Stimulated activated CD8-positive, alpha-beta memory T cell treated with anti-CD3 and anti-CD28 coated beads, Interleukin-15, amount 100 ng/mL, for 24 hours (primary cell): Measurements from ENCODE around the gene CCBE1.
"Not testable (repeated sequence)": the region's sequence is repeated elsewhere in the genome, so short reads cannot be mapped to it uniquely, and the experiment has no call there.

ENCODE experiments used
- DNase-seq: peaks from one replicate; pipeline ENCODE4 v3.0.0-alpha.2; 2020; ENCODE audit warnings: low read depth

Gene CCBE1

DNA sequence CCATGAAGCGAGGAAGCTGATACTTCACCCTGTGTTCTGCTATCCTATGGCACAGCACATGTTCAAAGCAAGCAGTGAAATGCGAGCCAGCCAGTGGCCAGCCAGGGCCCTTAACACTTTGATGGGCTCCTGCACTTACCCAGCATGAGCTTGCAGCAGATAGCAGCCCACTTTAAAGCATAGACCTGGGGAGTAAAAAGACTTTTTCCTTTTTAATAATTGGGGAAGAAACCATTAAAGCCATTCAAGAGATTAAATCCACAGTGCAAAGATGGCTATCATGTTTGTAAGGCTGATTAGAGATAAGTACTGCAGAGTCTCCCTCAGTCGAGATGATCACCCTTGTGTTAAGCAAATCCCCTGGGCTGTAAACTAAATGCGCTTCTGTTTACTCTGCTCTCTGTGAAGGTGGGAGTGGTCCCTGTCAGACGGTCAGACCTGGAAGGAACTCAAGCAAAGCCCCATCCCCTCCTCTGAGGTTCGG is 15.7 kb downstream of the CCBE1 start:
- no peak for DNase-seq

- no peak for DNase-seq
These were observed 16.2 kb downstream of the CCBE1 start for GRCh38 chr18:59681051-59681450.

- DNase-seq: no peak
These were observed 21.9 kb downstream of the CCBE1 start for GRCh38 chr18:59675346-59675745.

DNA sequence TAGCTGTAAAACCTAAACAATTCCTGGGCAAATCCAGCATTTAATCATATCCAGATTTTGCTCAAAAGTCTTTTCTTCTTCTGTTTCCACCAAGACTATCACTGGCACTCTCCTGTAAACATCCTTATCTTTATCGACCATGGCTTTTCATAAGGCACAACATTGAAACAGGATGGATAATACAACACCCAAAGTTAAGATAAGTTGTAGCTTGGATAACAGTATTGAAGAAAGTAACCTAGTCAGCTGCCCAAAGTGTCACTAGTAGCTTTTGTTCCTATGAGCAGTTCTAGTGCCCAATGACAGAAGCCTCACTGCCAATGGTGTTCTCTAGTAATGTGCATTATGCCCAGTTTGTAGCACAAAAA is 22.3 kb downstream of the CCBE1 start:
- DNase-seq: no peak

DNA sequence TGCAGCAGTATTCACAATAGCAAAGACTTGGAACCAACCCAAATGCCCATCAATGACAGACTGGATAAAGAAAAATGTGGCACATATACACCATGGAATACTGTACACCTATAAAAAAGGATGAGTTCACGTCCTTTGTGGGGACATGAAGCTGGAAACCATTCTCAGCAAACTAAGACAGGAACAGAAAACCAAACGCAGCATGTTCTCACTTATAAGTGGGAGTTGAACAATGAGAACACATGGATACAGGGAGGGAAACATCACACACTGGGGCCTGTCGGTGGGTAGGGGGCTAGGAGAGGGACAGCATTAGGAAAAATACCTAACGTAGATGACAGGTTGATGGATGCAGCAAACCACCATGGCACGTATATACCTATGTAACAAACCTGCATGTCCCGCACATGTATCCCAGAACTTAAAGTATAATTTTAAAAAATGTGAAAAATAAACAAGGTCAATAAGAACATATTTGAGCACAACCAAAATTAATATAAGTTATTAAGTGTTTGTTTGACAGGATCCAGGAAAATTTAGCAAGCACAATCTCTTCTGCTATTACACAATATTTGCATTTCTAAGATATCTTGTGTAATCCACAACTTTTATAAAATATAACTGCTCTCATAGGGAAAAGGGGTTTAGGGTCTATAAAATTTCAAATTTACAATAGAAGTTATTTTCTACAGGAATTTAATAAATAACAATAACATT is 22.9 kb downstream of the CCBE1 start:
- DNase-seq: no peak

GRCh38 chr18:59672235-59672711 is 24.9 kb downstream of the CCBE1 start:
- DNase-seq: no peak

- no peak for DNase-seq
These were observed 25.7 kb downstream of the CCBE1 start for GRCh38 chr18:59671551-59671950.

DNA sequence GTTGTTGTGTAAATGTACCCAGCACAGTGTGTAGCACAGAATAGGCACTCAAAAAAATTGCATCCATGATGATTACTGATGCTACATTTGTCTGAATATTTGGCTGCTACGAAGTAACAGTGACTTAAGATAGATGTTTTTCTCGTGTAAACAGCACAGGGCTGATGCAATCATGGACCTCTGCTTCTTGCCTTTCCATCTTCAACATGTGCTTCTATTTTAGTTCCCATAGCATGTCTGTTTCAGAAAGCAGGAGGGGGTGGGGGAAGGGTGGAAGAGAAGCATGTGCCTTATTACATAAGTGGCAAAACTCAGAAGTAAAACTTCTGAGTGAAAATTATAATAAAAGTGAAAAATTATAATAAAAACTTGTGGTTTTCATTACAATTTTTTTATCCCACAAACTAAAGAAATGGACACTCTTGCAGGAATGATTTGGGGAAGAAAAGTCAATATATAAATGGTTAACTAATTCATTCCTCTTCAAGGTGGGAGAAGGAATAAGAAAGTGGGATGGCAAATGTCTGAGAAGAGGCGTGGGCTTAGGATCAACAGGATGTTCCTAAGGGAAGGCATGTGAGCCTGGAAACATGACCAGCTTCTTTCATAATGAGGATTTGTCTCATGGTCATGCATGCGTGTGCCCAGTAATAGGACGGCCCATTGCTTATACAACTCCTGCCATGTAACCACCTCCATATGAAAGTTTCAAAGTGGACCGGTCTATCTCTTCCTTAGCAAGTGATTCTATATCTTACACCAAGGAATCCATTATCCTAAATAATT is 27.2 kb downstream of the CCBE1 start:
- DNase-seq: no peak

- DNase-seq: no peak
These were observed 29.7 kb downstream of the CCBE1 start for GRCh38 chr18:59667488-59667887.

GRCh38 chr18:59666007-59666402 is 31.2 kb downstream of the CCBE1 start:
- not testable (repeated sequence) for DNase-seq

- no peak for DNase-seq
These were observed 31.9 kb downstream of the CCBE1 start for GRCh38 chr18:59665057-59666006.

DNA sequence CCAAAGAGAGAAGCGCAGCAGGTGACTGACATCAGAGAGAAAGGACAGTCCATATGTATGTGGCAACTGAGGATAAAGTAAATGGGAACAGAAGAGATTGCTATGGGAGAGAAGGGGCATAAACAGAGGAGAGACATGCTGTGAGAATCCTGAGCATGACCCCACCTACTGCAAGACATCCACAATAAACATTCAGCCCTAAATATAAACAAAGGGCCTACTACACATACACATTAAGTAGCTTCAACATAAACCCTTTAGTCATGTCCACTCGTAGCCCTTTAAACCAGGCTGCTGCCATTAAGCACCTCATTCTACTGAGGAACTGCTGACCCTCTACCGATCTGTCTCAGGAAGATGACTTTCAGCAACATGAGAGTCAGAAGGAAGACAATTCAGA is 32.9 kb downstream of the CCBE1 start:
- DNase-seq: no peak

- DNase-seq: no peak
These were observed 34.1 kb downstream of the CCBE1 start for GRCh38 chr18:59663096-59663495.

- no peak for DNase-seq
These were observed 35.1 kb downstream of the CCBE1 start for GRCh38 chr18:59661891-59662701.

- no peak for DNase-seq
These were observed 36.2 kb downstream of the CCBE1 start for GRCh38 chr18:59660786-59661743.

- no peak for DNase-seq
These were observed 36.9 kb downstream of the CCBE1 start for GRCh38 chr18:59660366-59660765.

DNA sequence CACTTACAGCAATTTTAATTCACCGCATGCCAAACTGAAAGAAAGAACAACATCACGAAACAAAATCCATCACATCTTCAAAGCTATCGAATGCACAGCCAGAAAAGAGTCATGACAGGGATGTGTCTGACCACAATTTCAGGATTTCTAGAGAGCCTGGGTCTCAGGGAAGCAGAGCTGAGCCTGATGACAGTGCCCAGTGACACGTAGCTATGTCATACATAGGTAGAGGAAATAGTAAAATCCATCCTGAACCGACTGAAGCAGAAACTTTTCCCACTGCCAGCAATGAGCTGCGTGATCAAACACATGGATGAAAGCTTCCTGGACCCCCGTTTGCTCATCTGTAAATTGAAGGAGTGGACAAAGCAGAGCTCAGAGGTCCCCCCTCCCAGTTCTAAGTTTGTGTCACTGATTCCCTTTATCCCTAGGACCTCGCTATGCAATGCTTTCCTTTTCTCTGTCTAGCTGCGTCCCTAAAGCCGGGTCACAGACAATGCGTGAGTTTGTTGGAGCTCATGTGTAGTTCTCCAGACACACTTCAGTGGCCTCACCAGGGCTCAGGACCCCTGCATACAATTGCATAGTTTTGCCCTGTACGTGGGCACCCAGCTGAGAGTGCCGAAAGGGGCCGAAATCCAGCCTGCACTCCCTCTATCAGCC is 37.6 kb downstream of the CCBE1 start:
- no peak for DNase-seq

DNA sequence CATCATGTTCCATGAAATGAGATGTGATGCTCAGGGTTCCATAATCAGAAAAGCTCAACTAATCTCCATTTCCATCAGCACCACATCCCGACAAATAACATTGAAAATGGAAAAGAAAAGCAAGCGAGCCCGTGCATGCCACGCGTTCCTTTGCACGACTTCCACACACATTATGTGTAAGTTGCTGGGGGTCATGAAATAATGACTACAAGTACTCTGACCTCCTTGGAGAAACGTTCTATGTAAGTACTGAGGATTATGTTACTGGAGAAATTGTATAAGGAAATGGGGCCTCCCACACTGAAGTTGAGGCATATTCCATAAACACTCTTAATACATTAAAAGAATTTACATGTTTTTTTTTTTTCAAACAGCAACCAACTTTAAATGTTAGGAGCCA is 38.3 kb downstream of the CCBE1 start:
- no peak for DNase-seq

DNA sequence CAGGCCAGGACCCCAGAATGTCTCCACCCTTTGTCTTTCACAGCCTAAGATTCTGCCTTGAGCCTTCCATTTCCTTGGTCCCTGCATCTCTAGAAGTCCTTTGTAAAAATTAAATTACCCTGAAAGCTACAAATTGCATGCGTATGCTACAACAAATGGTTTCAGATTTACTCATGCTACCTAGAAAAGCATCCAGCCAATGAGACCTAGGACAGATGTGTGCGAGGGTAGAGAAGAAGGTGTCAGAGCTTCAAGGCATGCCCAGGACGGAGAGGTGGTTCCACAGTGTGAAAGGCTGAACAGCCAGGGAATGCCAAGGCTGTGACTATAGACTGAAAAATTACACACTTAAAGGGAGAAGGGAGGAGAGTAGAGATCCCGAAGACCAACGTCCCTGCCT is 40.2 kb downstream of the CCBE1 start:
- no peak for DNase-seq
